ENCODE data around the gene SLC6A3.
"Not testable (repeated sequence)": the region's sequence is repeated elsewhere in the genome, so short reads cannot be mapped to it uniquely, and the experiment has no call there.

GRCh38 chr5:1459435-1459834 is 14.2 kb upstream of the SLC6A3 start:
- not testable (repeated sequence) for TF ChIP-seq CTCF (IDR thresholded peaks at IDR 0.05); REST (IDR thresholded peaks at IDR 0.05; ENCODE audit: insufficient read depth in 1 of 2, low read depth in 2 of 2, low read length in 1 of 2)

All from Panc1 (cell line).